ENCODE measurements around the gene RPE65. TPM values are rescaled to one million over a fixed set of nuclear protein-coding genes. Genes with fewer than 3 reads are reported as not detected.

The RPE65 gene
- not detected for total RNA-seq

DNA sequence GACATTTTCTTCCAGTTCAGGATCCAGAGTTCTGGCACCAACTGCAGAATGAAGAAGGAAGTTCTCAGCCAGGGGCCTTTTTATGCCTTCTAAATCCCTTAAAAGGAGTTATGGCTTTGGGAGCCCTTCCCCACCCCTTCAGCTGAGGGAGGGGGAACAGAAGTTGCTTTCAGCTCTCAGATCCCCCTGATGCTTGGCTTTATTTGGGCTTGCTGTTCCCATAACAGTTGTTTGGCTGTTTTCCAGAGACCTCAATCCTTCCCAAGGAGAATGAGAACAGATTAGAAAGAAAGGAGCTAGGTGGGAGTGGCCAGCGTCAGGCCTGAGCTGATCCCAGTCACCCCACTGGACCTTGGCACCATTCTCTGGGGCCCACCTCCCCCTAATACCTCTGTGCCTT is at the start of gene RPE65:
Gene RPE65, minus strand, starts transcription at position 54 of the 400 bp plus-strand sequence. Its CDS starts 49 bp downstream, at position 5.
- no peak within 1 kb of the TSS for H3K27ac ChIP-seq (replicated peaks in 1 of 4)
- H3K9me3 ChIP-seq = no peaks in the 10 kb centered on the region
- 53% methylated on average over 1 of the region's 1 CpG for WGBS
- H3K27me3 ChIP-seq = no peaks in the 10 kb centered on the region
- DNase-seq (ENCODE audit: extremely low spot score) = no peak
- no peaks in the 10 kb centered on the region for H3K36me3 ChIP-seq
- intact Hi-C loops (cut with DNase I) = no loop called here
- H3K4me3 ChIP-seq = no peak within 1 kb of the TSS
- TF ChIP-seq POLR2AphosphoS5 (IDR thresholded peaks at IDR 0.05) (no peak), EP300 (IDR thresholded peaks at IDR 0.05) (no peak), POLR2A (IDR thresholded peaks at IDR 0.05; ENCODE audit: low read depth) (no peak)
- TF ChIP-seq, protein P1, sequence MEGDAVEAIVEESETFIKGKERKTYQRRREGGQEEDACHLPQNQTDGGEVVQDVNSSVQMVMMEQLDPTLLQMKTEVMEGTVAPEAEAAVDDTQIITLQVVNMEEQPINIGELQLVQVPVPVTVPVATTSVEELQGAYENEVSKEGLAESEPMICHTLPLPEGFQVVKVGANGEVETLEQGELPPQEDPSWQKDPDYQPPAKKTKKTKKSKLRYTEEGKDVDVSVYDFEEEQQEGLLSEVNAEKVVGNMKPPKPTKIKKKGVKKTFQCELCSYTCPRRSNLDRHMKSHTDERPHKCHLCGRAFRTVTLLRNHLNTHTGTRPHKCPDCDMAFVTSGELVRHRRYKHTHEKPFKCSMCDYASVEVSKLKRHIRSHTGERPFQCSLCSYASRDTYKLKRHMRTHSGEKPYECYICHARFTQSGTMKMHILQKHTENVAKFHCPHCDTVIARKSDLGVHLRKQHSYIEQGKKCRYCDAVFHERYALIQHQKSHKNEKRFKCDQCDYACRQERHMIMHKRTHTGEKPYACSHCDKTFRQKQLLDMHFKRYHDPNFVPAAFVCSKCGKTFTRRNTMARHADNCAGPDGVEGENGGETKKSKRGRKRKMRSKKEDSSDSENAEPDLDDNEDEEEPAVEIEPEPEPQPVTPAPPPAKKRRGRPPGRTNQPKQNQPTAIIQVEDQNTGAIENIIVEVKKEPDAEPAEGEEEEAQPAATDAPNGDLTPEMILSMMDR (IDR thresholded peaks at IDR 0.05) = no peak
- H3K4me1 ChIP-seq = peaks cover 0 to 8% (median 5%) of the 10 kb centered on the region in 4 donors

DNA sequence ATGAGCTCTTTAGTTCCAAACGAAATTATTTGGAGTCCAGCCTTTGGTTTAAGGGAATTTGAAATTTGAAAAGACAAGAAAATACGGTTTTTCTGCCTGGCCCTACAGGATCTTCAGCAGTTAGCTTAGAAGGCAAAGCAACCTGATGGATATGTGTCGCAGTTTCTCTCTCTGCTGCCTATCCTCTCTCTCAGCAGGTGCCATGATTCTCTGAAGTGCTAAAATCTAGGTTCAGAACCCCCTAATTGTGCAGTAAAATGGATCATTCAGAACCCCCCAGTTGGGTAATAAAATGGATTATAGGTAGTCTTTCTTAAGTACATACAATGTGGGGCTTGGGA is 47.6 kb upstream of the RPE65 start:
- no peak for TF ChIP-seq POLR2A (IDR thresholded peaks at IDR 0.05; ENCODE audit: low read depth)
- TF ChIP-seq EP300 (IDR thresholded peaks at IDR 0.05) = no peak
- no peak for TF ChIP-seq POLR2AphosphoS5 (IDR thresholded peaks at IDR 0.05)
- TF ChIP-seq, protein P1 (IDR thresholded peaks at IDR 0.05) = no peak
- 11% methylated on average over 3 of the region's 3 CpGs for WGBS
- no peaks in the 10 kb centered on the region for H3K9me3 ChIP-seq
- no peaks in the 10 kb centered on the region for H3K36me3 ChIP-seq
- peak overlapping the region in 2 of 4 donors; percentile 10 to 56 for H3K27ac ChIP-seq (replicated peaks in 1 of 4)
- DNase-seq (ENCODE audit: extremely low spot score) = no peak
- H3K27me3 ChIP-seq = no peaks in the 10 kb centered on the region
- H3K4me1 ChIP-seq = peaks cover 10 to 21% (median 17%) of the 10 kb centered on the region in 4 donors
- intact Hi-C loops (cut with DNase I) = no loop called here
- peak overlapping the region; percentile 55 to 65 (median 62) for H3K4me3 ChIP-seq

DNA sequence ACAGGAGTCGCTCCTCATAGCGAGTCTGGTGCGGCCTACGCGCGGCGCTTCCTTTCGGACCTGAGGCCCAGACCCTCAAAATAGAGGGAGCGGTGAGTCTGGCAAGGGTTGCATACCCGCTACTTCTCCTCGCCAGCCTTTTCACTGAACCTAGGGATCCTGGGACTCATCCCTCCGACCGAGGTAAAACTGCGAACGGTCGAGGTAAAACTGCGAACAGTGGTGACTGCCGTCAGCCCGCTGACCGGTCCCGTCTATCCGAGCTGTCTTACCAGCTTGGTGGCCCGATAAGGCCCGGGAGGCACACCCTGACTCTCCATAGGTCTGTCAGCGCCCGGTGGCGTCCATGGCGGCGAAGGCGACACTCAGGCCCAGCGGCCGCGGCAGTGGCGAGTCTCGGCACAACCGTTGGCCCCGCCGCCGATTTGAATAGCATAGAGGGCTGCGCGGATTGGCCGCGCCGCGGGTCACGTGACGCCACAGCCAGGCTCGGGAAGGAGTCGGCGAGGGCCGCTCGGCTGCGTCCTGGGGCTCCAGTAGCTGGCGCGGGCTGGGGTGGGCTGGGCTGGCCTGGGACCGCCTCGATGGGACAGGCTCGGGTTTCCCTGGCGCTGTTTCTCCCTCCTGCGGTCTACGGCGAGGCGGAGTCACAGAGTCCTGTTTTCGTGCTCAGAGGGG is 47.1 kb upstream of the RPE65 start, which contains the start of gene DEPDC1:
Gene DEPDC1, minus strand, starts transcription at position 403 of the 678 bp plus-strand sequence. Its CDS starts 83 bp downstream, at position 320.
- WGBS = 0% methylated on average over 21 of the region's 64 CpGs
- DNase-seq (ENCODE audit: extremely low spot score) = peak; percentile 97
- peaks cover 10 to 21% (median 17%) of the 10 kb centered on the region in 4 donors for H3K4me1 ChIP-seq
- H3K4me3 ChIP-seq = peak within 1 kb of the TSS; percentile 55 to 65 (median 62)
- TF ChIP-seq, protein P1 (IDR thresholded peaks at IDR 0.05) = peak in 1 of 3 experiments; percentile 21
- TF ChIP-seq POLR2A (IDR thresholded peaks at IDR 0.05; ENCODE audit: low read depth) (no peak), POLR2AphosphoS5 (IDR thresholded peaks at IDR 0.05) (peak in 1 of 2 donors; percentile 66)
- no peaks in the 10 kb centered on the region for H3K27me3 ChIP-seq
- peak within 1 kb of the TSS in 2 of 4 donors; percentile 10 to 56 for H3K27ac ChIP-seq (replicated peaks in 1 of 4)
- no peaks in the 10 kb centered on the region for H3K9me3 ChIP-seq
- H3K36me3 ChIP-seq = no peaks in the 10 kb centered on the region
- intact Hi-C loops (cut with DNase I) = no loop called here

DNA sequence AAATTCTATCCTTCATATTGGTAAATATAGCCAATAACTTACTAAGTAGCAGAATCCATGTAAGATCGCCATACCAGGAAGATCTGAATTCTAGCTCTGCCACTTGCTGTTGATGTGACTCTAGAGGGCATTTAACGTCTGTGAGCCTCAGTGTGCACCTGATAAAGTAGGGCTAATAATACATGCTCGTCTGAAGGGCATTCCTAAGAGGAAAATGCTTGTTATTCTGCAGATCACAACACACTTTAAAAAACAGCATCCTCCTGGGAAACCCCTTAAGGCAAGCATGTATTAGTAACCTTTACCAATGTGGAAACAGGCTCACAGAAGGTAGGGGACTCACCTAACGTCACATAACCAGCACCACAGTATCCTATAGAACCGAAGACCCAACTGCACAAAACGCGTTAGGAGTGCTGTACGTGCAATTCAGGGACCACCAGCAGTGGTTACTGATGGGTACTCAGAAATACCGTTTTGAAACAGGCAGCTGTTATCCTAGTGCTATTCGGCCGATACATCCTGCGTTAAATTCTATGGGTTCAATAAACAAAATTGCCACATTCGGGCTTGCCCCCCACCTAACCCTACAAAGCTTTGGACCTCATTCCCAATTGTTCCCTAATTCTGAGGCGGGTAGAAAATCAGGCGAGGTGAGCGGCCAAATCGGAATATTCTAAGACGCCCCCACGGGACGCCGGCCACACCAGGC is 46.4 kb upstream of the RPE65 start:
- no peak for DNase-seq (ENCODE audit: extremely low spot score)
- no peak overlapping the region for H3K27ac ChIP-seq (replicated peaks in 1 of 4)
- H3K4me3 ChIP-seq = peak overlapping the region; percentile 55 to 65 (median 62)
- H3K27me3 ChIP-seq = no peaks in the 10 kb centered on the region
- peaks cover 10 to 21% (median 17%) of the 10 kb centered on the region in 4 donors for H3K4me1 ChIP-seq
- TF ChIP-seq POLR2A (IDR thresholded peaks at IDR 0.05; ENCODE audit: low read depth) (no peak), EP300 (IDR thresholded peaks at IDR 0.05) (no peak), POLR2AphosphoS5 (IDR thresholded peaks at IDR 0.05) (no peak)
- TF ChIP-seq, protein P1 (IDR thresholded peaks at IDR 0.05) = no peak
- no peaks in the 10 kb centered on the region for H3K9me3 ChIP-seq
- WGBS = 14% methylated on average over 15 of the region's 21 CpGs
- H3K36me3 ChIP-seq = no peaks in the 10 kb centered on the region
- intact Hi-C loops (cut with DNase I) = no loop called here

Data from esophagus muscularis mucosa (tissue), 4 donors.